H1 (cell line): Measurements from ENCODE around the gene RGS16. TPM values are rescaled to one million over a fixed set of nuclear protein-coding genes. Genes with fewer than 3 reads are reported as not detected.

Source experiments
- CTCF ChIA-PET: fragments of 300-600 bp; sonication (Branson Sonifier 250); formaldehyde crosslinking; loops from one replicate; lab custom pipeline; 2021; ENCODE audit not compliant: partially characterized antibody; lab: Charles Lee
- POLR2A ChIA-PET: fragments of 300-600 bp; sonication (Branson Sonifier 250); formaldehyde crosslinking; loops from one replicate; lab custom pipeline; 2021; ENCODE audit warnings: inconsistent platforms; ENCODE audit not compliant: partially characterized antibody; lab: Charles Lee
- DNase-seq, 2 experiments: peaks; one replicate each; pipeline versions ENCODE4 v3.0.0 to v3.0.0-alpha.2; 2010 to 2022; ENCODE audit warnings: low spot score in 2 of 2, low read depth in 1 of 2, mixed read lengths in 1 of 2
- FAIRE-seq: peaks from 2 replicates; lab custom pipeline; 2011; peaks lifted over from hg19 to GRCh38; lab: Jason Lieb, UNC
- H2AFZ ChIP-seq: 2 replicates; pipeline ENCODE4 v1.8.1; 2012; ENCODE audit warnings: low read length, inconsistent platforms
- H2AK5ac ChIP-seq: 2 replicates; pipeline ENCODE4 v1.6.1; 2013; ENCODE audit warnings: low read depth, low read length
- H2BK120ac ChIP-seq: replicated peaks from 2 replicates; pipeline ENCODE3; 2013; ENCODE audit warnings: low read depth, low read length, inconsistent platforms
- H2BK12ac ChIP-seq: 2 replicates; pipeline ENCODE4 v1.6.1; 2013; ENCODE audit warnings: low read depth, low read length
- H2BK15ac ChIP-seq: 2 replicates; pipeline ENCODE4 v1.6.1; 2013; ENCODE audit warnings: low read length
- H2BK20ac ChIP-seq: 2 replicates; pipeline ENCODE4 v1.6.1; 2013; ENCODE audit warnings: low read length
- H2BK5ac ChIP-seq: 2 replicates; pipeline ENCODE4 v1.6.1; 2013; ENCODE audit warnings: low read depth, low read length
- H3K14ac ChIP-seq: 2 replicates; pipeline ENCODE4 v1.6.1; 2013; ENCODE audit warnings: inconsistent platforms; ENCODE audit not compliant: insufficient read length
- H3K18ac ChIP-seq: 2 replicates; pipeline ENCODE4 v1.6.1; 2013; ENCODE audit warnings: low read length; ENCODE audit errors: extremely low read depth
- H3K23ac ChIP-seq: 2 replicates; pipeline ENCODE4 v1.6.1; 2013; ENCODE audit warnings: inconsistent platforms; ENCODE audit not compliant: insufficient read length
- H3K23me2 ChIP-seq: 2 replicates; pipeline ENCODE4 v1.6.1; 2013; ENCODE audit warnings: low read depth, low read length
- H3K27ac ChIP-seq: 2 replicates; pipeline ENCODE4 v1.6.1; 2011; ENCODE audit warnings: low read depth, low read length, inconsistent platforms
- H3K27me3 ChIP-seq, 4 experiments: replicated peaks in 1 of 4; 1 replicate in 1 of 4; 2 replicates in 3 of 4; pipeline versions ENCODE4 v1.6.1 to v1.8.1; 2011 to 2013; ENCODE audit warnings: low read length in 3 of 4, mild to moderate bottlenecking in 3 of 4, inconsistent platforms in 2 of 4, mixed read lengths in 2 of 4, moderate library complexity in 1 of 4; ENCODE audit not compliant: control insufficient read depth in 3 of 4, insufficient read depth in 3 of 4; ENCODE audit errors: extremely low read depth in 1 of 4
- H3K36me3 ChIP-seq, 4 experiments: 2 replicates each; pipeline versions ENCODE4 v1.6.1 to v1.8.1; 2011 to 2013; ENCODE audit warnings: mild to moderate bottlenecking in 4 of 4, low read length in 3 of 4, moderate library complexity in 2 of 4, control low read depth in 1 of 4, inconsistent platforms in 1 of 4; ENCODE audit not compliant: insufficient read depth in 4 of 4, control insufficient read depth in 2 of 4
- H3K4ac ChIP-seq: replicated peaks from 2 replicates; pipeline ENCODE3; 2013; ENCODE audit warnings: low read length, low read depth, mixed read lengths, inconsistent platforms; ENCODE audit not compliant: insufficient read length
- H3K4me1 ChIP-seq, 4 experiments: replicated peaks in 1 of 4; 1 replicate in 1 of 4; 2 replicates in 3 of 4; pipeline versions ENCODE4 v1.6.1 to v1.8.1; 2011 to 2013; ENCODE audit warnings: low read length in 3 of 4, inconsistent platforms in 2 of 4, mixed read lengths in 1 of 4; ENCODE audit not compliant: insufficient read depth in 4 of 4, control insufficient read depth in 3 of 4
- H3K4me2 ChIP-seq, 2 experiments: 2 replicates each; pipeline versions ENCODE4 v1.6.1 to v1.8.1; 2011 to 2013; ENCODE audit warnings: low read depth in 2 of 2, low read length in 2 of 2, control low read depth in 1 of 2, inconsistent platforms in 1 of 2, mild to moderate bottlenecking in 1 of 2; ENCODE audit not compliant: insufficient read depth in 1 of 2
- H3K4me3 ChIP-seq, 4 experiments: fragments of 200-600, 300-600 bp in 1 of 4; sonication (generic), shearing (Covaris generic), sonication (Bioruptor Twin) in 1 of 4; 2 replicates each; pipeline versions ENCODE4 v1.5.1 to v1.8.1; 2011 to 2016; ENCODE audit warnings: low read length in 4 of 4, low read depth in 3 of 4, control low read depth in 2 of 4, inconsistent platforms in 2 of 4, mild to moderate bottlenecking in 2 of 4, mixed read lengths in 1 of 4, moderate library complexity in 1 of 4; ENCODE audit not compliant: insufficient read depth in 2 of 4; ENCODE audit errors: extremely low read depth in 1 of 4
- H3K56ac ChIP-seq: replicated peaks from 2 replicates; pipeline ENCODE3; 2013; ENCODE audit warnings: low read depth, mild to moderate bottlenecking, mixed read lengths, low read length, inconsistent platforms; ENCODE audit not compliant: insufficient read length
- H3K79me1 ChIP-seq: 2 replicates; pipeline ENCODE4 v1.6.1; 2013; ENCODE audit warnings: low read depth, low read length, control low read depth
- H3K79me2 ChIP-seq, 2 experiments: 2 replicates each; pipeline versions ENCODE4 v1.6.1 to v1.8.1; 2012 to 2013; ENCODE audit warnings: low read length in 2 of 2, mild to moderate bottlenecking in 2 of 2, inconsistent platforms in 1 of 2; ENCODE audit not compliant: insufficient read depth in 2 of 2, control insufficient read depth in 1 of 2
- H3K9ac ChIP-seq, 4 experiments: replicated peaks in 1 of 4; 1 replicate in 1 of 4; 2 replicates in 3 of 4; pipeline versions ENCODE4 v1.6.1 to v1.8.1; 2011 to 2013; ENCODE audit warnings: low read depth in 3 of 4, low read length in 3 of 4, control low read depth in 2 of 4, mild to moderate bottlenecking in 2 of 4, moderate library complexity in 2 of 4, inconsistent platforms in 1 of 4; ENCODE audit errors: extremely low read depth in 1 of 4
- H3K9me3 ChIP-seq, 2 experiments: 2 replicates each; pipeline versions ENCODE4 v1.6.1 to v1.8.1; 2012 to 2013; ENCODE audit warnings: mild to moderate bottlenecking in 2 of 2, moderate library complexity in 2 of 2, control low read depth in 1 of 2, inconsistent platforms in 1 of 2, low read depth in 1 of 2, low read length in 1 of 2, mixed read lengths in 1 of 2; ENCODE audit not compliant: insufficient read depth in 2 of 2
- H4K20me1 ChIP-seq, 2 experiments: replicated peaks in 1 of 2; 2 replicates each; pipeline versions ENCODE3 to v1.8.1; 2011 to 2013; ENCODE audit warnings: inconsistent platforms in 2 of 2, low read length in 2 of 2, mild to moderate bottlenecking in 1 of 2; ENCODE audit not compliant: insufficient read depth in 2 of 2, control insufficient read depth in 1 of 2
- H4K5ac ChIP-seq: 2 replicates; pipeline ENCODE4 v1.6.1; 2013; ENCODE audit warnings: low read length, low read depth, mixed read lengths, inconsistent platforms; ENCODE audit not compliant: insufficient read length
- H4K8ac ChIP-seq: 2 replicates; pipeline ENCODE4 v1.8.0; 2013; ENCODE audit warnings: mild to moderate bottlenecking, moderate library complexity, low read length, inconsistent platforms; ENCODE audit not compliant: insufficient read depth; ENCODE audit errors: extremely low read depth
- H4K91ac ChIP-seq: replicated peaks from 2 replicates; pipeline ENCODE3; 2013; ENCODE audit warnings: low read length, mixed read lengths, inconsistent platforms; ENCODE audit not compliant: insufficient read length
- POLR2A ChIP-seq, 2 experiments: IDR thresholded peaks; 1 replicate in 1 of 2; 2 replicates in 1 of 2; pipeline ENCODE4 v1.6.1; 2011; ENCODE audit warnings: low read depth in 2 of 2, low read length in 2 of 2, mild to moderate bottlenecking in 2 of 2; ENCODE audit errors: control extremely low read depth in 1 of 2
- POLR2AphosphoS5 ChIP-seq: IDR thresholded peaks from 2 replicates; pipeline ENCODE4 v1.6.1; 2011; ENCODE audit warnings: low read depth, low read length
- RFX5 ChIP-seq: IDR thresholded peaks from 2 replicates; pipeline ENCODE4 v1.6.1; 2011; ENCODE audit warnings: low read depth, low read length, improper control_type of control experiment, borderline replicate concordance
- whole genome bisulfite sequencing, 2 experiments: shearing (Covaris generic) in 1 of 2; methylation state at CpG; one replicate each; pipeline versions ENCODE4 v1.1.6 to v1.1.7; 2013 to 2015; ENCODE audit warnings: low lambda C conversion rate in 2 of 2, mixed read lengths in 2 of 2, inconsistent platforms in 1 of 2, low coverage in 1 of 2, missing lambda C conversion rate in 1 of 2; ENCODE audit not compliant: insufficient replicate concordance in 2 of 2, insufficient coverage in 1 of 2, insufficient read length in 1 of 2; ENCODE audit errors: extremely low coverage in 1 of 2, missing lambda C conversion rate in 1 of 2; 5-methylcytosine and 5-hydroxymethylcytosine counted together
- polyA plus RNA-seq, 7 experiments: library from polyadenylated mRNA; depleted of rRNA in 3 of 7; stranded (reverse) in 5 of 7; unstranded in 2 of 7; fragments of >200 nt in 5 of 7; fragments of 200-250 nt in 2 of 7; gene quantifications; 1 replicate in 5 of 7; 2 replicates in 1 of 7; 4 replicates in 1 of 7; pipeline versions ENCODE4 v1.2.1 to v1.2.3, GENCODE V29; 2011 to 2013; ENCODE audit warnings: missing spikeins in 2 of 7, mixed read lengths in 2 of 7
- total RNA-seq: library from RNA; stranded (reverse); fragmentation: NEBNext Ultra II Directional; extraction: Animal tissue kit (Norgen Biotek cat#: 25700); gene quantifications from 2 replicates; pipeline ENCODE4 v1.2.1, GENCODE V29; 2021

Gene RGS16
- total and polyA plus RNA-seq, 2 of the 8 experiments (the other 6 are each of a cell fraction or from before 2014, with no cell fraction given) = 5.7 to 9.8 TPM

- H3K23me2 ChIP-seq = no peaks in the 10 kb centered on the region; the same call in 1 of the 2 replicates
- no peak overlapping the region for H3K56ac ChIP-seq
- H4K8ac ChIP-seq = no peak overlapping the region
- H4K20me1 ChIP-seq = peaks cover 2 to 4% of the 10 kb centered on the region in 2 experiments
- H2BK12ac ChIP-seq = no peak overlapping the region
- H4K91ac ChIP-seq = no peak overlapping the region
- no peak overlapping the region for H3K9ac ChIP-seq
- no peak overlapping the region for H3K4ac ChIP-seq
- H3K14ac ChIP-seq = no peak overlapping the region
- DNase-seq (no peak), FAIRE-seq (no peak)
- peaks cover 0 to 10% (median 6%) of the 10 kb centered on the region in 4 experiments; a peak in 6 of 7 replicates for H3K4me1 ChIP-seq
- 88% methylated on average over 5 of the region's 5 CpGs; no CpG with 5 or more reads in 1 of the 2 experiments for WGBS, 2 experiments
- TF ChIP-seq RFX5 (no peak), POLR2AphosphoS5 (0 out of 2 replicates have a peak, but pooled peaks have one; percentile 53), POLR2A (IDR thresholded peaks at IDR 0.05; ENCODE audit: control extremely low read depth in 1 of 2, low read depth in 2 of 2, low read length in 2 of 2) (0 out of 3 replicates have a peak, but pooled peaks of 1 of the 2 experiments have one; percentile 2)
- no peak overlapping the region for H3K4me3 ChIP-seq
- H3K36me3 ChIP-seq = peaks cover 10 to 15% (median 12%) of the 10 kb centered on the region in 4 experiments; a peak in 5 of 8 replicates
- H2BK5ac ChIP-seq = no peak overlapping the region
- no peak overlapping the region for H3K18ac ChIP-seq
- H2BK120ac ChIP-seq = no peak overlapping the region
- ChIA-PET CTCF (interaction anchor here (0.6 to 37.1 kb wide), 28 partner anchors 10 to 517 kb away, joined by 3 to 1131 read pairs (median 4); partner anchors contain the start of gene NPL), POLR2A (interaction anchor here (0.6 to 15.0 kb wide), 6 partner anchors 8 to 188 kb away, joined by 3 to 231 read pairs (median 5); partner anchors contain the start of gene NPL)
- no peak overlapping the region for H4K5ac ChIP-seq
- H3K79me2 ChIP-seq = no peaks in the 10 kb centered on the region
- H3K9me3 ChIP-seq = no peaks in the 10 kb centered on the region
- no peak overlapping the region for H2AK5ac ChIP-seq
- no peak overlapping the region for H3K27ac ChIP-seq
- H3K27me3 ChIP-seq = peaks cover 0 to 6% (median 3%) of the 10 kb centered on the region in 4 experiments; a peak in 4 of 7 replicates
- H3K79me1 ChIP-seq = no peaks in the 10 kb centered on the region
- no peak overlapping the region for H2BK15ac ChIP-seq
- H3K4me2 ChIP-seq = no peak overlapping the region
- H3K23ac ChIP-seq = no peak overlapping the region
- H2BK20ac ChIP-seq = no peak overlapping the region
- H2AFZ ChIP-seq = no peak overlapping the region
These were observed 5.9 kb downstream of the RGS16 start for GRCh38 chr1:182598296-182598695.
